ENCODE measurements around the gene PABPN1.
A peak's percentile ranks its signal among the peaks of the same experiment; 100 is the strongest.

PABPN1 gene

DNA sequence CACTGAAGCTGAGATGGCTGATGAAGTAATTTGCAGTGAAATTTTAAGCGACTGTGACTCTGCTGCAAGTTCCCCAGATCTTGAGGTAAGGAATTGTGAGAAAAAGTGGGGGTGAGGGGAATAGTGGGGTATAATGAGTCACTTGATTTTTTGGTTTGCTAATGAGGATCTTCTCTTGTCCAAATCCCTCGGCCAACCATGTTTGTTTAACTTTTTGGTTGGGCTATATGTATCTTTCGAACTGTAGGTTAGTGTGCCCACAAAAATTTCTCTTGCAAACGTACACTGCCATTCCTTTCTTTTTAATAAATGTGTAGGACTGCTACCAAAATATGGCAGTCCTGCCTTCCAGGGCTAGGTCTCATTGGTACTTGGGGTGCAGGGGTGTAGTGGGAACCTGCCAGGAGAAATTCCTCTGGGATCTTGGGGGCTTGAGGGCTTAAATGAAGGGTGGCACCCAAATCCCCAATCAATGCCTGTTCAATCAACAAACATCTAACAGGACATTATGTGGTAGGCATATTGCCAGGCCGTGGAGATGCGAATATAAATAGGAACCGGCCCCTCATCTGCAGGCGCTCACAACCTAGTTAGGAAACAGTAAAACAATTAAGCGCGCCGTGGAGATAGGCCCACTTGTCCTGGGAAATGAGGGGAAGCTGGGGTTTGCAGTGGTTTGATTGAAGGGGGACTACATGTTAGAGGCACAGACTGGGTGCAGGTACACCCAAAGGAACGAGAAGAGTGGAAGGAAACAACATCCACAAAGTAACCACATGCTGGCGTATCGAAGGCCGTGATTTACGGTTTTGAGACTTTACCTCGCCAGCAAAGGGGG lies 1.3 kb upstream of the PABPN1 start:
- Histone ChIP-seq H2AFZ (ENCODE audit: low read length) (no peak overlapping the region), H4K20me1 (ENCODE audit: insufficient read depth, low read length) (no peaks in the 10 kb centered on the region), H3K9me2 (ENCODE audit: low read depth, low read length) (no peaks in the 10 kb centered on the region), H3K79me2 (ENCODE audit: insufficient read depth, low read length) (peaks cover 12% of the 10 kb centered on the region), H3K4me3 (ENCODE audit: low read depth, low read length, poor library complexity, severe bottlenecking) (peak overlapping the region; percentile 69), H3F3A (ENCODE audit: insufficient read depth, low read length) (no peaks in the 10 kb centered on the region), H3K27me3 (ENCODE audit: insufficient read depth, low read length) (no peaks in the 10 kb centered on the region), H3K36me3 (ENCODE audit: insufficient read depth, low read length) (peaks cover 24% of the 10 kb centered on the region), H3K9me3 (ENCODE audit: low read length) (no peaks in the 10 kb centered on the region), H3K4me2 (ENCODE audit: low read length) (peak overlapping the region; percentile 78), H3K27ac (ENCODE audit: low read depth, low read length, poor library complexity, severe bottlenecking) (peak overlapping the region; percentile 83), H3K9ac (ENCODE audit: low read length) (peak overlapping the region; percentile 65), H3K4me1 (ENCODE audit: insufficient read depth, low read length, severe bottlenecking) (peaks cover 22% of the 10 kb centered on the region)
- TF ChIP-seq, protein P1, sequence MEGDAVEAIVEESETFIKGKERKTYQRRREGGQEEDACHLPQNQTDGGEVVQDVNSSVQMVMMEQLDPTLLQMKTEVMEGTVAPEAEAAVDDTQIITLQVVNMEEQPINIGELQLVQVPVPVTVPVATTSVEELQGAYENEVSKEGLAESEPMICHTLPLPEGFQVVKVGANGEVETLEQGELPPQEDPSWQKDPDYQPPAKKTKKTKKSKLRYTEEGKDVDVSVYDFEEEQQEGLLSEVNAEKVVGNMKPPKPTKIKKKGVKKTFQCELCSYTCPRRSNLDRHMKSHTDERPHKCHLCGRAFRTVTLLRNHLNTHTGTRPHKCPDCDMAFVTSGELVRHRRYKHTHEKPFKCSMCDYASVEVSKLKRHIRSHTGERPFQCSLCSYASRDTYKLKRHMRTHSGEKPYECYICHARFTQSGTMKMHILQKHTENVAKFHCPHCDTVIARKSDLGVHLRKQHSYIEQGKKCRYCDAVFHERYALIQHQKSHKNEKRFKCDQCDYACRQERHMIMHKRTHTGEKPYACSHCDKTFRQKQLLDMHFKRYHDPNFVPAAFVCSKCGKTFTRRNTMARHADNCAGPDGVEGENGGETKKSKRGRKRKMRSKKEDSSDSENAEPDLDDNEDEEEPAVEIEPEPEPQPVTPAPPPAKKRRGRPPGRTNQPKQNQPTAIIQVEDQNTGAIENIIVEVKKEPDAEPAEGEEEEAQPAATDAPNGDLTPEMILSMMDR (IDR thresholded peaks at IDR 0.05; ENCODE audit: low read length) = no peak
- TF ChIP-seq EZH2 (IDR thresholded peaks at IDR 0.05; ENCODE audit: borderline replicate concordance, low read length) = no peak

DNA sequence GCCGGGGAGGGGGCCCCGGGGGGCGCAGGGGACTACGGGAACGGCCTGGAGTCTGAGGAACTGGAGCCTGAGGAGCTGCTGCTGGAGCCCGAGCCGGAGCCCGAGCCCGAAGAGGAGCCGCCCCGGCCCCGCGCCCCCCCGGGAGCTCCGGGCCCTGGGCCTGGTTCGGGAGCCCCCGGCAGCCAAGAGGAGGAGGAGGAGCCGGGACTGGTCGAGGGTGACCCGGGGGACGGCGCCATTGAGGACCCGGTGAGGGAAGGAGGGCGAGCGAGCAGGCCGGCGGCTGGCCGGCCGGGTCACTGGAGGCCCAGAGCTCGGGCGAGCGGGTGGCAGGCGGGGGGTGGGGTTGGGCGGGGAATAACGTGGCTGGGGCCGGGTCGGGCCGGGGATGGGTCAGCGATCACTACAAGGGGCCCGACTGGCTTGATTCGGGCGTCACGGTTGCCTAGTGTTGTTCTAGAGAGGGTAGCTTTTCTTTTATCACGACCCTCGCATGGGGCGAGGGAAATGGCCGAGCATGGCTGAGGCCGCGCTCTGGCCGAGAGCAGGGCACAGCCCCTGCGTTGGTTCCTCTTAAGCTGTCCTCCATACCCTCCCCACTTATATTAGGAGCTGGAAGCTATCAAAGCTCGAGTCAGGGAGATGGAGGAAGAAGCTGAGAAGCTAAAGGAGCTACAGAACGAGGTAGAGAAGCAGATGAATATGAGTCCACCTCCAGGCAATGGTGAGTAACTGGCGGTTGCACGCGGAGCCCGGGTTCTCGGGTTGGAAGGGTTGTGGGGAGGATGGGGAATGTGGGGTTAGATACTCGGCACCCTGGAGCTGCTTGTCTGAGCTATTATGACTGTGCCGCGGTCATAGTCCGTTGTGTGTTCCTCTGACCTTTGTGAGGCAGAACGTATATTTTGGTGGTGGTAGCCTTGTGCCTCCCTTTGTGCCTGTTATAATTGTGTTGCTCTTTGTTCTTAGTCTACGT lies 603 bp downstream of the PABPN1 start:
- Histone ChIP-seq H3K4me1 (ENCODE audit: insufficient read depth, low read length, severe bottlenecking) (peaks cover 22% of the 10 kb centered on the region), H3K4me2 (ENCODE audit: low read length) (peak overlapping the region; percentile 96), H3K4me3 (ENCODE audit: low read depth, low read length, poor library complexity, severe bottlenecking) (peak overlapping the region; percentile 75), H4K20me1 (ENCODE audit: insufficient read depth, low read length) (no peaks in the 10 kb centered on the region), H2AFZ (ENCODE audit: low read length) (no peak overlapping the region), H3K9me3 (ENCODE audit: low read length) (no peaks in the 10 kb centered on the region), H3F3A (ENCODE audit: insufficient read depth, low read length) (no peaks in the 10 kb centered on the region), H3K9ac (ENCODE audit: low read length) (peak overlapping the region; percentile 83), H3K9me2 (ENCODE audit: low read depth, low read length) (no peaks in the 10 kb centered on the region), H3K27ac (ENCODE audit: low read depth, low read length, poor library complexity, severe bottlenecking) (no peak overlapping the region), H3K36me3 (ENCODE audit: insufficient read depth, low read length) (peaks cover 41% of the 10 kb centered on the region), H3K79me2 (ENCODE audit: insufficient read depth, low read length) (peaks cover 12% of the 10 kb centered on the region), H3K27me3 (ENCODE audit: insufficient read depth, low read length) (no peaks in the 10 kb centered on the region)
- TF ChIP-seq EZH2 (IDR thresholded peaks at IDR 0.05; ENCODE audit: borderline replicate concordance, low read length) = no peak
- TF ChIP-seq, protein P1 (IDR thresholded peaks at IDR 0.05; ENCODE audit: low read length) = no peak

DNA sequence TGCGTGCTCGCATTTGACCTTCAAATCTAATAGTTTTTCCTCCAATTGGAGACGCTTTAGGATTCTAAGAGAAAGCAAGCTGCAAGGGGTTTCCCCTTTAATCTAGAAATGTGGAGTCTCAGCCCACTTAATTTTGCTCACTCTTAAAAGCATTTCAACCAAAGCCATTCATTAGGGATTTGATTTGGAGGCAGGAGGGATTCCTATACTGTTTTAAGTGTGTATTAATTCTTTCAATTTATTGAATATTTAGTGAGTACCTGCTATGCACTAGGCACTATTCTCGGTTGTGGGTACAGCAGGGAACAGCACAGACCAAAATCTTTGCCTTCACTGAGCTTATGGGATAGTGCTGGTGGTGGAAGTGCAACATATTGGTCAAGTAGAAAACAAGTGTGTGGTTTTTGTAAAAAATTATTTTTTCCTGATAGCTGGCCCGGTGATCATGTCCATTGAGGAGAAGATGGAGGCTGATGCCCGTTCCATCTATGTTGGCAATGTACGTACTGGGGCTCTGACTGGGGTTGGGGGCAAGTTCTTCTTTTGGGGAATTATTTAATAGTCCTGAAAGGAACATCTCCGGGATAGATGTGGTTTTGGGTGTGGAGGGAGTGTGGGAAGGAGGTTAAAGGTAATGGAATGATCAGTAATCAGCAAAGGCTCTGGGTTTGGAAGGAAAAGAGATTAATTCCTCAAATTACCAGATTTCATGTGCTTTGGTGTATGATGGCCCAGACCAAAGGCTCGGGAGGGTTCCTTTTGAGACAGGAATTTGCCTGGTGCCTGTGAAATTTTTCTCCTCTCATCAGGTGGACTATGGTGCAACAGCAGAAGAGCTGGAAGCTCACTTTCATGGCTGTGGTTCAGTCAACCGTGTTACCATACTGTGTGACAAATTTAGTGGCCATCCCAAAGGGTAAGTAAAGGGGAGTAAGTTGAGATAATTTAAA lies 1.6 kb downstream of the PABPN1 start:
- Histone ChIP-seq H3K4me3 (ENCODE audit: low read depth, low read length, poor library complexity, severe bottlenecking) (peak overlapping the region; percentile 75), H3F3A (ENCODE audit: insufficient read depth, low read length) (no peaks in the 10 kb centered on the region), H3K9ac (ENCODE audit: low read length) (peak overlapping the region; percentile 83), H3K4me2 (ENCODE audit: low read length) (peak overlapping the region; percentile 96), H2AFZ (ENCODE audit: low read length) (no peak overlapping the region), H4K20me1 (ENCODE audit: insufficient read depth, low read length) (no peaks in the 10 kb centered on the region), H3K27ac (ENCODE audit: low read depth, low read length, poor library complexity, severe bottlenecking) (no peak overlapping the region), H3K27me3 (ENCODE audit: insufficient read depth, low read length) (no peaks in the 10 kb centered on the region), H3K9me3 (ENCODE audit: low read length) (no peaks in the 10 kb centered on the region), H3K79me2 (ENCODE audit: insufficient read depth, low read length) (peaks cover 12% of the 10 kb centered on the region), H3K36me3 (ENCODE audit: insufficient read depth, low read length) (peaks cover 41% of the 10 kb centered on the region), H3K9me2 (ENCODE audit: low read depth, low read length) (no peaks in the 10 kb centered on the region), H3K4me1 (ENCODE audit: insufficient read depth, low read length, severe bottlenecking) (peaks cover 22% of the 10 kb centered on the region)
- TF ChIP-seq EZH2 (IDR thresholded peaks at IDR 0.05; ENCODE audit: borderline replicate concordance, low read length) = no peak
- TF ChIP-seq, protein P1 (IDR thresholded peaks at IDR 0.05; ENCODE audit: low read length) = no peak

Measured in OCI-LY1 (cell line).